GM04503 (cell line): ENCODE data around the gene MRPL27.

Experiments
- DNase-seq: peaks from one replicate; pipeline ENCODE4 v3.0.0-alpha.2; 2012; ENCODE audit warnings: low read depth

MRPL27 gene

DNA sequence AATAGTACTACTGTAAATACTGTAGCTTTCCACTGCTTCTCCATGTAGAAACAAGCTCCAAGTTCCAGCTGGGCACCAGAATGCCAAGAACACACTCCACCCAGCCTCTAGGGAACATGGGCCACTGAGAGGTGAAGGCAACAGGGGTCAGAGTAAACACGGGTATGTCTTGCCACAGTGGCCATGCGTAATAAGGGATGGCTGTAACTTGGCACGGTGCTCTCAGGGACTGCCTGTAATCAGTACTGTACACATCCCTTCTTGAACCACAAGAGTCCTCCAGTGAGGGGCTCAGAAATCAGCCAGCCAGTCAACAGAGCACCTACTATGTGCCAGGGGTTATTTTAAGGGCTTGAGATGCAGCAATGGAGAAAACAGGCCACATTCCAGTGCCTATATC is 13.5 kb upstream of the MRPL27 start:
- DNase-seq, result no peak

DNA sequence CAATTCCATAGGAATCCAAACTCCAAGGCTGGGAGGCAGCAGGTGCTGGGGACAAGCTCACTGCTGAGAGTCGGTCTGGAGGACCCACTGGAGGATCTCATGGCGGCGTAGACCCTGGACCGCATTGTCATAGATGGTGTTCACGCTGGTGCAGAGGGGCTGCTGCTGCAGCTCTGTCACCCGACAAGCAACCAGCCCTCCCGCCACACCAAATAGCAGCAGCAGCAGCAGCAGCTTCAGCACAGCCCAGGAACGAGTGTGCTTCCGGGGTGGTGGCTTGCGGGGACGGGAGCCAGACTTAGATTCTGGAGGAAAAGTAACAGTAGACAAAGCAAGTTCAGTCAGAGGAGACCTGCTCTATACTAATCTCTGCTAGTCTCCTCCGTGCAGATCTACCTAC is 9.9 kb upstream of the MRPL27 start:
- no peak for DNase-seq

GRCh38 chr17:50381920-50382319 is 8.9 kb upstream of the MRPL27 start:
- no peak for DNase-seq

GRCh38 chr17:50381260-50381815 is 8.4 kb upstream of the MRPL27 start:
- no peak for DNase-seq

DNA sequence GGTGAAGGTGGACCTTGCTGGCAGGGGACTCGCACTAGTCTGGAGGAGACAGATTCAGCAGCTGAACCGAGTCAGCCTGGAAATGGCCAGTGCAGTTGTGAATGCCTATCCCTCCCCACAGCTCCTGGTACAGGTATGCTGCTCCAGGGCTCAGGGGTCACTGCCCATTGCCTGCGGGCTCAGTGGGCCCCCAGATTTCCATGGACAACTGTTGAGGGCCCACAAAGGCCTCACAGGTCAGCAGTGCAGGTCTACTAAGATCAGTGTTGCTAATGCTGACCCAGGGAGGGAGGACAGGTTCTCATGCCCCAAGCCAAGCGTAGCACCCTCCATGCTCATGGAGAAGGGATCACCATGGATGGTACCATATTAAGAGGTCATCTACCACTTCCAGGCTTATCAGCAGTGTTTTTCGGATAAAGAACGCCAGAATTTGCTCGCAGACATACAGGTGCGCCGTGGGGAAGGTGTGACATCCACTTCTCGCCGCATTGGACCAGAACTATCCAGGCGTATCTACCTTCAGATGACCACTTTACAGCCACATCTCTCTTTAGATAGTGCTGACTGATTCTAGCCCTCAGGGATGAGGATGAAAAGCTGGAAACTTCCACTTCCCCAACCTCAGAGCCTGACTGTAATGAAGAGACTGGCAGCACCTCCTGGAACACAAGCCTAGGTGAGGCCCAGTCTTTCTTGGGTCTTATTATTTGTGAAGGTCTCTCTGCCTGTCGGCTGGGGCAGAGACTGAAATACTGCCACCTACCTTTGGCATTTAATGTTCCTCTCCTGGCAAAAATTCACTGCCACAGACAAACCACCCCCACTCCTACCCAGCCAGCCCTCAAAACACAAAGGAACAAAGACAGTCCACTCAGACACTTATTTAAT is 7.6 kb upstream of the MRPL27 start:
- no peak for DNase-seq

DNA sequence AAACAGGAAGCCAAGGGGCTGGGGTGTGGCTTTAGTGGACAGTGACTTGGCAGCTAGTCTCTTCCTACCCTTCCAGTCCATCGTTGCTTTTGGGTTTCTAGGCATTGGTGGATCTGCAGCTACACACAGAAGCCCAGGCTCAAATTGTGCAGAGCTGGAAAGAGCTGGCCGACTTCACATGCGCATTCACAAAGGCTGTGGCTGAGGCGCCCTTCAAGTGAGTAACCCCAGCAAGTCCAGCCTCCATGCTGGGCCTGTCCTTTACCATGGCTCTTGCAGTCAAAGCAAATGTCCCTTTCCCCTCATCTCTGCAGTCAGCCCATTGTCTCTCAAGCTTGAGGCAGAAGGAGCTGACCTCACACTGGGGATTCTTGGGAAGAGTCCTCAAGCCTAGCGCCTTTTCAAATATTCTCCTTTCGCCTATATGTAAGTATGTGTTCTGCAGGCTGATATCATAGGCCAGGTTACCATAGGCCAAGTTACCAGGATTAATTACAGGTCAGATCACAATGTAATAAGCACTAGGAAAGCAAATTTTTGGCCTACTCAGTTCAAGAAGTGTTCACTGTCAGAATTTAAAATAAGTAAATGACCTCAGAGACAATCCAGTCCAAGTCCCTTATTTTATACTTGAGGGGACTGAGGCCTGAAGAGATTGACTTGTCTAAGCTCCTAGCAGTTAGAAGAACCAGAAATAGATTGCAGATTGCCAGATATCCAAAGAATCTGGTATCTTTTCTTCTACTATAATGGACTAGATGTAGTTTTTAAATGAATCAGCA is 6.6 kb upstream of the MRPL27 start:
- no peak for DNase-seq

GRCh38 chr17:50375858-50376538 is 3.0 kb upstream of the MRPL27 start:
- no peak for DNase-seq

DNA sequence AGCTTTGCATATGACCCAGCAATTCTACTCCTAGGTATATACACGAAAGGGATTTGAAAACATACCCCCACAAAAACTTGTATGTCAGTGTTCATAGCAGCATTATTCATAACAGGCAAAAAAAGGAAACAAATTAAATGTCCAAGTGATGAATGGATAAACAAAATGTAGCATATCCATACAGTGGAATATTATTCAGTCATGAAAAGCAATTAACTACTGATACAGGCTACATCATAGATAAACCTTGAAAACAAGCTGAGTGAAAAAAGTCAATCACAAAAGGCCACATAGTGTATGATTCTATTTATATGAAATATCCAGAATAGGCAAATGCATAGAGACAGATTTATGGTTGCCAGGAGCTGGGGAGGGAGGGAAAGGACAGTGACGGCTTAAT is 721 bp upstream of the MRPL27 start:
- DNase-seq, result no peak

DNA sequence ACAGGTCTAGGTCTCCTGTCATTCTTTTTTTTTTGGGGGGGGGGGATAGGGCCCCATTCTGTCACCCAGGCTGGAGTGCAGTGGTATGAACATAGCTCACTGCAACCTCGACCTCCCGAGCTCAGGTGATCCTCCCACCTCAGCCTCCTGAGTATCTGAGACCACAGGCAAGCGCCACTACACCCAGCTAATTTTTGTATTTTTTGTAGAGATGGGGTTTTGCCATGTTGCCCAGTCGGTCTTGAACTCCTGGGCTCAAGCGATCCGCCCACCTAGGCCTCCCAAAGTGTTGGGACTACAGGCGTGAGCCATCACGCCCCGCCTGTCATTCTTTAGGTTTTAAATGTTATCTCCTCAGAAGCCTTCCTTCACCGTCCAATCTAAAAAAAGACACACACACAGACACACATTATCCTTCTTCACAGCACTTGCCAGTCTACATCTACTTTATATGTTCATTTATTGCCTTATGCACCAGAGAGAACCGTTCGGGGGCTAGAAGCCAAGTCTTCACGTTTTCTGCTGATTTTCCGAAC is 694 bp downstream of the MRPL27 start:
- no peak for DNase-seq

DNA sequence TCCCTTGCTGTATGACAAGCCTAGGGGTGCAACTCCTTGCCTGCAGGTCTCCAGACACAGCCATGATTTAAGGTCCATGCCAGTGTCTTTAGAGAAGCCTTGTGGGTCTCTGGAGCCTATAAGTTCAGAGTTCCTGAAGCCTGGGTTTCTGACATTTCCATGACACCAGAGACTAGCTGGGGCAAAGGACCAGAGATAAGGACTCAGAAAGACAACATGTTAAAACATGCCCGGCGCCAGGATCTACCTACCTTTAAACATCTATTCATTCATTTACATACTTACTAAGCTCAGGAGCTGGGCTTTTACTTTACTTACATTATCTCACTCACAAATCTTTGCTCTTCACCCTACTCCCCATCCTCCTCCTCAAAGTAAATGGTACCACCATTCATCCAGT is 1.5 kb downstream of the MRPL27 start:
- DNase-seq, result no peak

GRCh38 chr17:50370052-50370451 is 2.9 kb downstream of the MRPL27 start:
- no peak for DNase-seq

DNA sequence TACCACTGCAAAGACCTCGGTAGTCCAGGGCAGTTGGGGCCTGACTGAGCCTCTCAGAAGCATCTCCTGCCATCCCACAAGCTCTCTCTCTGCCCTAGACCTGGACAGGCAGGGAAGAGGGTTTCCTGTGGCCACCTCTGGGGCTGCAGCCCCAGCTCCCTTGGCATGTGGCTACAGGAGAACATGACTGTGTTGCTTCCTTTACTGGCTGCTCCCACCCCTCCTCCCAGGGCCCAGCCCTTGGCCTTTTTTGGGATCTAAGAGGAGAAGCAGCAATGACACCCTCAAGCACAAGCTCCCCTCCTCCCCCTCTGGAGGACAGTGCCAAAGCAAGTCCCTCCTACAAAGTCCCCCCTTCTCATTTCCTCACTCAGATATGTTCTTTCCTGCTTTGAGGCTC is 5.6 kb downstream of the MRPL27 start:
- DNase-seq, result no peak

DNA sequence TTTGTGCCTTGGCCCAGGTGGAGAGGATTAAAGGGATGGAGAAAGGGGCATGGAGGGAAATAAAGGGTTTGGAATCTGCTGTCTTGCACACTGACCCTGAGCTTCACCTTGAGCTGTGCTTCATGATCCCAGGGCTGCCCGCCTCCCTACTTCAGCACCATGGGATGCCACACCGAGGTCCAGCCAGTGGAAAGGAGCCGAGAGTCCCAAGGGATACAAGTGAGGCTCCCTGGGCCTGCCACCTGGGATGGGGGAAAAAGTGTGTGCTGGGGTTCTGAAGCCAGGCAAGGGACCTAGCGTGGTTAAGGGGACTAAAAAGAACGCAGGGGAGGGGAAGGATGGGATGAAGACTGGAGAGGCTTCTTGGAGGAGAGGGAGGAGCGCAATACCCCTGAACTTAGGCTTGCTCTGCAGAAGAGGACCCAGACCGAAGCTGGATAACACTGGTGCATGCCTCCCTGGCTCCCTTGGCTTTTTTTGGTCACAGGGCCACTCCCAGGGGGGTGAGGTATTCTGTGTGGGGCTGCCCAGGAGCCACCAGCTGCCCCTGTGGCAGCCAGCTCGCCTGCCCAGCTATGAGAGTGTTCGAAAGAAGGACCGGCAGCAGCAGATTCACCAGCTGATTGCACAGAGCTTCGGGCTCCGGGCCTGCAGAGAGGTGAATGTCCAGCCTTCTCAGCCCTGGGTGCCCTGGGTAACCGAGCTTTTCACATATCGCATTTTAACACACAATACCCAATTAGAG is 7.2 kb downstream of the MRPL27 start:
- DNase-seq, result no peak

DNA sequence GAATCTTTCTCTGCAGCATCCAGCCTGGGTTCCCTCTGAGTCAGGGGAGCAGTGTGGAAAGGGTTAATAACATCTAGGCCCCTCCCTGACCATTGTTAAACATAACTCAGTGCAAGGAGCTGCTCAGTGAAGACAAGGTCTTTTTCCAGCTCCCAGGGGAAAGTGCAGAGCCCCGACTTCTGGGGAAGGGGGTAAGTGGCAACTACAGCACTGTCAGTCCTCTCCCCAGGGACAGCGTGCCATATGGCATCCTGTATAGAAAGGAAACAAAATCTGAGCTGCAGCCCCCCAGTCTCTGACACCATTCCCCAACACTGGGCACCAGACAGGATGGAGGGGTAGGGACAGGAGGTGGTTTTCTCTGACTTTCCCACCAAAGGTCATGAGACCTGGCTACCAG is 7.8 kb downstream of the MRPL27 start:
- no peak for DNase-seq

- no peak for DNase-seq
Observed at GRCh38 chr17:50364715-50365114, 8.3 kb downstream of the MRPL27 start.

- no peak for DNase-seq
Observed at GRCh38 chr17:50364061-50364458, 8.9 kb downstream of the MRPL27 start.

GRCh38 chr17:50363217-50364060 is 9.5 kb downstream of the MRPL27 start:
- DNase-seq, result no peak

- no peak for DNase-seq
Observed at GRCh38 chr17:50362661-50363060, 10.3 kb downstream of the MRPL27 start.

DNA sequence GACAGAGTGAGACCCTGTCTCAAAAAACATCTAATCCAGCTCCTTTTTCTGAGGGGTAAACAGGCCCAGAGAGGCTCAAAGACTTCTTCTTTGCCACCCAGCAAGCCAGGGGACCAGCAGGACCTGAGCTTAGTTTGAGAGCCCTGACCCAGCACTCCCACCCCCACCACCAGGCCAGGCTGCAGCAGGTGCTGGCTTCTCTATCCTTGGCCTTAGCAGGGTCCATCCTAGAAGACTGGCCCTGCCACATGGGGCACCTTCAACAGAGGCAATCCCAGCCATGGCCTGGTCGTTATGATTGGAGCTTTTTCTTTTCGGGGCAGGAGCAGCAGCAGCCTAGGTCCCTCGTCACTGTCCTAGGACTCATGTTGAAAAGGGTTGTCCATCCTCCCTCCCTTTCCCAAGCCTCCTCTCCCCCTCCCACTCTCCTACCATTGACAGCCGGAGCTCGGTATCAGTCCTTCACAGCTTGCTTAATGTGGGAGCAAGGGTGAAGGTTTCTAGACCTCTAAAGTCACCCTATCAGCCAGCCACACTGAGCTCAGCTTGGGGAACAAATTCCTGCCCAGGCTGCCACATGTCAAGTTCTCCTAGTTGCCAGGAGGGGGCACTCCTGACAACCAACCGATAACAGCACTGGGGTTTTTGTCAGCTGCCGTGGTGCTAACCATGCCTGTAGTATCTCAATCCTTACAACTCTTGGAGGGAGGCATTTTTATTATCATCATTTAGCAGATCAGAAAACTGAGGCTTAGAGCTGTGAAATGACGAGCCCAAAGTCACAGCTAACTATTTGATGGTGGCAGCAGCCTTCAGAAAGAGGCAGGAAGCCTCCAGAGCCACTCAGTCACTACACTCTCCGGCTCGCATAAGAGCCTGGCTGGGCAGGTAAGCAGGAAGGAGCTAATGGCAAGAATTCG is 11.2 kb downstream of the MRPL27 start:
- DNase-seq, result no peak
